Testis (tissue), 3 donors: ENCODE results near the gene KCNQ1OT1. TPM values are rescaled to one million over a fixed set of nuclear protein-coding genes. Genes with fewer than 3 reads are reported as not detected.

ENCODE experiments used
- DNase-seq: peaks from one replicate; pipeline ENCODE4 v3.0.0-alpha.2; 2019
- H3K27ac ChIP-seq, 2 donors: fragments of 200-600 bp; sonication (generic); one replicate each; pipeline ENCODE4 v1.5.1; 2019
- H3K27me3 ChIP-seq: fragments of 200-600 bp; sonication (generic); one replicate; pipeline ENCODE4 v1.5.1; 2019
- H3K36me3 ChIP-seq: fragments of 200-600 bp; sonication (generic); one replicate; pipeline ENCODE4 v1.5.1; 2017; ENCODE audit warnings: low read depth; ENCODE audit errors: missing control alignments
- H3K4me1 ChIP-seq: fragments of 200-600 bp; sonication (generic); one replicate; pipeline ENCODE4 v1.5.1; 2019
- H3K4me3 ChIP-seq, 2 donors: fragments of 200-600 bp; sonication (generic); one replicate each; pipeline ENCODE4 v1.5.1; 2017 to 2019
- H3K9me3 ChIP-seq: fragments of 200-600 bp; sonication (generic); one replicate; pipeline ENCODE4 v1.5.1; 2017
- CTCF ChIP-seq, 3 experiments: fragments of 450-650 bp in 2 of 3; fragments of 200-600 bp in 1 of 3; sonication (generic) in 1 of 3; IDR thresholded peaks; one replicate each; pipeline ENCODE4 v1.5.1; 2016 to 2019; ENCODE audit warnings: antibody characterized with exemption in 3 of 3, mild to moderate bottlenecking in 2 of 3, moderate library complexity in 1 of 3
- POLR2A ChIP-seq: fragments of 450-650 bp; IDR thresholded peaks from one replicate; pipeline ENCODE4 v1.6.1; 2017; ENCODE audit warnings: antibody characterized with exemption, mild to moderate bottlenecking, moderate library complexity
- WGBS, 2 donors: methylation state at CpG; one replicate each; pipeline ENCODE4 v1.1.5; 2018; 5-methylcytosine and 5-hydroxymethylcytosine counted together
- intact Hi-C: fragments of 100-400 bp; cut with DNase I; formaldehyde crosslinking; loops from one replicate; pipeline ENCODE4 v1.15.1; 2023; ENCODE audit warnings: low total_unique reads
- polyA plus RNA-seq: library from polyadenylated mRNA; stranded (reverse); fragments of 350-450 nt; fragmentation: Illumina TruSeq; extraction: RNeasy Lipid Tissue Mini Kit (QIAGEN cat#74804); gene quantifications from one replicate; pipeline ENCODE4 v1.2.3, GENCODE V29; 2014; ENCODE audit warnings: low read depth, low replicate concordance; ENCODE audit not compliant: insufficient read depth
- total RNA-seq, 2 donors: library from RNA; depleted of rRNA; stranded (reverse); fragments of >200 nt; gene quantifications; one replicate each; pipeline ENCODE4 v1.2.3, GENCODE V29; 2016

The KCNQ1OT1 gene
- total and polyA plus RNA-seq, 3 donors from 2014 or later: 0.20 to 5.9 (median 4.0) TPM

- Histone ChIP-seq H3K4me1 (no peaks in the 10 kb centered on the region), H3K27me3 (no peaks in the 10 kb centered on the region), H3K36me3 (no peaks in the 10 kb centered on the region), H3K27ac (no peak overlapping the region), H3K4me3 (no peak overlapping the region), H3K9me3 (no peaks in the 10 kb centered on the region)
- no peak for TF ChIP-seq CTCF (IDR thresholded peaks at IDR 0.05)
- no peak for TF ChIP-seq POLR2A
- no peak for DNase-seq
- intact Hi-C loops: no loop called here
- 67 to 90% methylated on average over 1 to 7 of the region's 7 CpGs for WGBS, 2 donors
These were observed 12.0 kb downstream of the KCNQ1OT1 start for GRCh38 chr11:2687782-2688191.

GRCh38 chr11:2687223-2687530 is 12.6 kb downstream of the KCNQ1OT1 start:
- no peak overlapping the region for H3K27ac ChIP-seq
- TF ChIP-seq POLR2A (no peak), CTCF (IDR thresholded peaks at IDR 0.05) (no peak)

GRCh38 chr11:2686360-2687222 is 13.2 kb downstream of the KCNQ1OT1 start:
- intact Hi-C loops: no loop called here
- DNase-seq: no peak
- Histone ChIP-seq H3K27ac (no peak overlapping the region), H3K4me3 (no peak overlapping the region), H3K9me3 (no peaks in the 10 kb centered on the region), H3K4me1 (no peaks in the 10 kb centered on the region), H3K27me3 (no peaks in the 10 kb centered on the region), H3K36me3 (no peaks in the 10 kb centered on the region)
- TF ChIP-seq CTCF (IDR thresholded peaks at IDR 0.05) (no peak), POLR2A (no peak)
- 94 to 95% methylated on average over 4 to 7 of the region's 7 CpGs for WGBS, 2 donors

More at GRCh38 chr11:2687223-2687530, 12.6 kb downstream of the KCNQ1OT1 start:
- intact Hi-C loops: no loop called here
- Histone ChIP-seq H3K4me3 (no peak overlapping the region), H3K9me3 (no peaks in the 10 kb centered on the region), H3K4me1 (no peaks in the 10 kb centered on the region), H3K36me3 (no peaks in the 10 kb centered on the region), H3K27me3 (no peaks in the 10 kb centered on the region)
- no peak for DNase-seq
- whole genome bisulfite sequencing, 2 donors: 100% methylated on average over 1 of the region's 1 CpG

GRCh38 chr11:2685566-2686359 is 14.0 kb downstream of the KCNQ1OT1 start:
- no peaks in the 10 kb centered on the region for H3K36me3 ChIP-seq
- TF ChIP-seq POLR2A: no peak
- TF ChIP-seq CTCF (IDR thresholded peaks at IDR 0.05): no peak
- 93 to 96% methylated on average over 2 to 13 of the region's 13 CpGs for WGBS, 2 donors
- no peak overlapping the region for H3K4me3 ChIP-seq
- intact Hi-C loops: no loop called here
- no peaks in the 10 kb centered on the region for H3K27me3 ChIP-seq
- H3K9me3 ChIP-seq: no peaks in the 10 kb centered on the region
- no peak for DNase-seq
- no peaks in the 10 kb centered on the region for H3K4me1 ChIP-seq
- no peak overlapping the region for H3K27ac ChIP-seq
